ENCODE data around the gene KBTBD13. TPM values are rescaled to one million over a fixed set of nuclear protein-coding genes. Genes with fewer than 3 reads are reported as not detected.

The KBTBD13 gene
- total and polyA plus RNA-seq, 7 donors: 0.03 TPM; not detected in 6

GRCh38 chr15:65054333-65055200 is 22.0 kb upstream of the KBTBD13 start:
- peak; percentile 91 for DNase-seq
- peaks cover 0 to 31% (median 25%) of the 10 kb centered on the region in 4 donors for H3K4me1 ChIP-seq
- no peak overlapping the region for H3K4me3 ChIP-seq
- H3K36me3 ChIP-seq: peaks cover 0 to 57% (median 22%) of the 10 kb centered on the region in 4 donors
- peak in 2 of 4 donors; percentile 8 to 30 for TF ChIP-seq POLR2AphosphoS5 (IDR thresholded peaks at IDR 0.05)
- no peak for TF ChIP-seq EP300 (IDR thresholded peaks at IDR 0.05)
- TF ChIP-seq CTCF (IDR thresholded peaks at IDR 0.05): peak; percentile 90 to 97 (median 95)
- WGBS, 2 donors: 69 to 77% methylated on average over 26 of the region's 26 CpGs
- intact Hi-C loops (cut with DNase I): loop anchor here (1.0 kb wide), 2 partner anchors 29 to 47 kb away; no protein-coding TSS in a partner anchor
- no peaks in the 10 kb centered on the region for H3K27me3 ChIP-seq
- H3K9me3 ChIP-seq: no peaks in the 10 kb centered on the region
- peak overlapping the region; percentile 35 to 76 (median 66) for H3K27ac ChIP-seq

GRCh38 chr15:65055201-65055870 is 21.2 kb upstream of the KBTBD13 start:
- Histone ChIP-seq H3K9me3 (no peaks in the 10 kb centered on the region), H3K4me3 (no peak overlapping the region), H3K27ac (peak overlapping the region; percentile 35 to 76 (median 66)), H3K36me3 (peaks cover 0 to 57% (median 22%) of the 10 kb centered on the region in 4 donors), H3K4me1 (peaks cover 0 to 29% (median 23%) of the 10 kb centered on the region in 4 donors), H3K27me3 (no peaks in the 10 kb centered on the region)
- no peak for DNase-seq
- WGBS, 2 donors: 31 to 46% methylated on average over 6 of the region's 6 CpGs
- TF ChIP-seq POLR2AphosphoS5 (IDR thresholded peaks at IDR 0.05): no peak
- no peak for TF ChIP-seq POLR2A (IDR thresholded peaks at IDR 0.05)
- TF ChIP-seq EP300 (IDR thresholded peaks at IDR 0.05): no peak
- no peak for TF ChIP-seq CTCF (IDR thresholded peaks at IDR 0.05)
- intact Hi-C loops (cut with DNase I): no loop called here

GRCh38 chr15:65056106-65056505 is 20.4 kb upstream of the KBTBD13 start:
- intact Hi-C loops (cut with DNase I): no loop called here
- Histone ChIP-seq H3K4me3 (no peak overlapping the region), H3K9me3 (no peaks in the 10 kb centered on the region), H3K36me3 (peaks cover 0 to 55% (median 22%) of the 10 kb centered on the region in 4 donors), H3K27ac (peak overlapping the region; percentile 35 to 76 (median 66)), H3K27me3 (no peaks in the 10 kb centered on the region), H3K4me1 (peaks cover 0 to 34% (median 29%) of the 10 kb centered on the region in 4 donors)
- WGBS, 2 donors: 82 to 87% methylated on average over 9 of the region's 9 CpGs
- DNase-seq: no peak
- TF ChIP-seq EP300 (IDR thresholded peaks at IDR 0.05): no peak
- TF ChIP-seq POLR2A (IDR thresholded peaks at IDR 0.05): no peak

- intact Hi-C loops (cut with DNase I): no loop called here
- Histone ChIP-seq H3K27ac (peak overlapping the region; percentile 4 to 95 (median 19)), H3K27me3 (no peaks in the 10 kb centered on the region)
Measured at GRCh38 chr15:65056868-65057548, 19.5 kb upstream of the KBTBD13 start.

GRCh38 chr15:65057549-65057940 is 19.0 kb upstream of the KBTBD13 start:
- H3K4me1 ChIP-seq: peaks cover 0 to 46% (median 37%) of the 10 kb centered on the region in 4 donors
- intact Hi-C loops (cut with DNase I): no loop called here
- 94 to 98% methylated on average over 8 of the region's 8 CpGs for WGBS, 2 donors
- DNase-seq: peak; percentile 43
- no peak overlapping the region for H3K4me3 ChIP-seq
- H3K27ac ChIP-seq: peak overlapping the region in 3 of 4 donors; percentile 3 to 95 (median 4)
- no peaks in the 10 kb centered on the region for H3K27me3 ChIP-seq
- TF ChIP-seq POLR2AphosphoS5 (IDR thresholded peaks at IDR 0.05): no peak
- no peak for TF ChIP-seq CTCF (IDR thresholded peaks at IDR 0.05)
- no peak for TF ChIP-seq EP300 (IDR thresholded peaks at IDR 0.05)
- no peak for TF ChIP-seq POLR2A (IDR thresholded peaks at IDR 0.05)
- H3K36me3 ChIP-seq: peaks cover 0 to 52% (median 22%) of the 10 kb centered on the region in 4 donors
- no peaks in the 10 kb centered on the region for H3K9me3 ChIP-seq

More at GRCh38 chr15:65056868-65057548, 19.5 kb upstream of the KBTBD13 start:
- DNase-seq: no peak
- 63 to 79% methylated on average over 8 of the region's 8 CpGs for WGBS, 2 donors
- H3K4me3 ChIP-seq: no peak overlapping the region
- TF ChIP-seq POLR2AphosphoS5 (IDR thresholded peaks at IDR 0.05) (no peak), EP300 (IDR thresholded peaks at IDR 0.05) (no peak)
- peaks cover 0 to 41% (median 34%) of the 10 kb centered on the region in 4 donors for H3K4me1 ChIP-seq
- peaks cover 0 to 52% (median 22%) of the 10 kb centered on the region in 4 donors for H3K36me3 ChIP-seq
- H3K9me3 ChIP-seq: no peaks in the 10 kb centered on the region
